HG03521 (cell line): ENCODE results near the gene C11orf68.
A peak's percentile ranks its signal among the peaks of the same experiment; 100 is the strongest.
"Not testable (repeated sequence)": the region's sequence is repeated elsewhere in the genome, so short reads cannot be mapped to it uniquely, and the experiment has no call there.

ENCODE experiments used
- ATAC-seq: cut with Tn5 transposase; IDR thresholded peaks from one replicate; pipeline ENCODE4 v1.9.1; 2021; ENCODE audit warnings: mild to moderate bottlenecking, moderate library complexity; ENCODE audit not compliant: unreplicated experiment

Gene C11orf68

DNA sequence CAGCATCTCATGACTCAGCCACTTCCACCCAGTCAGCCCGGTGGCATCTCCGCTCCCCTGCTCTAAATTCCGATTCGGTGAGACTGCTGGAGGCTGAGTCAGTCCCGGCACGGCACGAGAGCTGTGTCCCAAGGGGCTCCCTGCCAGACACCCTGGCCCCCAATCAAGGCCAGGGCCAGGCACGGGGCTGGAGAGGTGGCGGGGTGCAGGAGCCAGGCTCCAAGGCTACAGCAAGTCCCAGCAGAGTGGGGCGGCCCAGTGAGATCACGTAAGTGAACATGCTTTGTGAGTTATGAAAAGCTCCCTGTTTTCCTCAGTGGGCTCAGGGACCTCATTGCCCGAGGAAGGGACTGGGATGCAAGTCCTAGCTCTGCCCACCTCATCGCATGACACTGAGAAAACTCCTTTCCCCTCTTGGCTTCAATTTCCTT is 3.0 kb downstream of the C11orf68 start:
- ATAC-seq = no peak

DNA sequence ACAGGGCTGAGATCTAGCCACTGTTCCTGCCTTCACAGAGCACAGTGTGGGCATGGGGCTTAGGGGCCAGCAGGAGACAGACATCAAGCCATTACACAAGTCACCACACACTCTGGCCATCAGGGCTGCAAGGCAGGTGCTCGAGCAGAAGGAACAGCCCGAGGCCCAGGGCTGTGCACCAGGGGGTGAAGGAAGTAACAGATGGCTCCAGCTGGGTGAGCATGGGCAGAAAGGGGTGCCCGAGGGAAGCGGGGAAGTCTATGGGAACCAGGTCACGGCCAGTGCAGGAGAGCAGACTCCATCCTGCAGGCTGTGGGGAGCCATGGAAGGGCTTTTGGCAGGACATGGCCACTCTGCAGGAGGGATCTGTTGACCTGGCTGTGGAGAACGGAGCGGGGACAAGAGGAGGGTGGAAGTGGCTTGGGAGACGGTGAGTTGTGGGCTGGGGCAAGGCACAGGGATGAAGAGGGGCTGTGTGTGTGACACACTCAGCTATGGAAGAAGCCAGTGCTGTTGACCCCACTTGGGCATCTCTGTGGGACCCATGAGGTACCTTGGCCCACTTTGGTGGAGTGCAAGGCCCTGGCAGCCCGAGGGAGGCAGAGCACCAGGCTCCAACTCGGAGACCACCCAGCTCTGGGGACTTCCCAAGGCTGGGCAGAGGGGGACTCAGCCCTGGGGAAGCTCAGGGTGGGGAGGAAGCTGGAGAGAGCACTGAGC is 3.6 kb downstream of the C11orf68 start:
- no peak for ATAC-seq

DNA sequence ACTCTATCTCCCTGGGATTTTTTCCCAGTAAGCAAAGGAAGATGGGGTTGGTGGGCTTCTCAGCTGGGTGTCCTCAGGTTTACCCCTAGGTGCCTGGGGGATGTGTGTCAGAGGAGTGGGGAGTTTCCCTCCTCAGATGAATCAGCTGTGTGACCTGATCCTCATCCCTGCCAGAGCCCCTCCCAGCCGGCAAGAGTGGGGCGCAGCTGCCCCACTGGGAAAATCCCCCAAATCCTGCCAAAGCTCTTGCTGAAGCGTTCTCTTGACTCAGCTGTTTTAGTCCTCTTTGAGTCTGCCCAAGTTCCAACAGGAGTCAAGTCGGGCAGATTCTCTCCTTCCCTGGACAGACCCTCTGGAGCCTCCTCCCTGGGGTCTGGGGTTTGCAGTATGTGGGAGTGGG is 6.0 kb downstream of the C11orf68 start:
- ATAC-seq = no peak

DNA sequence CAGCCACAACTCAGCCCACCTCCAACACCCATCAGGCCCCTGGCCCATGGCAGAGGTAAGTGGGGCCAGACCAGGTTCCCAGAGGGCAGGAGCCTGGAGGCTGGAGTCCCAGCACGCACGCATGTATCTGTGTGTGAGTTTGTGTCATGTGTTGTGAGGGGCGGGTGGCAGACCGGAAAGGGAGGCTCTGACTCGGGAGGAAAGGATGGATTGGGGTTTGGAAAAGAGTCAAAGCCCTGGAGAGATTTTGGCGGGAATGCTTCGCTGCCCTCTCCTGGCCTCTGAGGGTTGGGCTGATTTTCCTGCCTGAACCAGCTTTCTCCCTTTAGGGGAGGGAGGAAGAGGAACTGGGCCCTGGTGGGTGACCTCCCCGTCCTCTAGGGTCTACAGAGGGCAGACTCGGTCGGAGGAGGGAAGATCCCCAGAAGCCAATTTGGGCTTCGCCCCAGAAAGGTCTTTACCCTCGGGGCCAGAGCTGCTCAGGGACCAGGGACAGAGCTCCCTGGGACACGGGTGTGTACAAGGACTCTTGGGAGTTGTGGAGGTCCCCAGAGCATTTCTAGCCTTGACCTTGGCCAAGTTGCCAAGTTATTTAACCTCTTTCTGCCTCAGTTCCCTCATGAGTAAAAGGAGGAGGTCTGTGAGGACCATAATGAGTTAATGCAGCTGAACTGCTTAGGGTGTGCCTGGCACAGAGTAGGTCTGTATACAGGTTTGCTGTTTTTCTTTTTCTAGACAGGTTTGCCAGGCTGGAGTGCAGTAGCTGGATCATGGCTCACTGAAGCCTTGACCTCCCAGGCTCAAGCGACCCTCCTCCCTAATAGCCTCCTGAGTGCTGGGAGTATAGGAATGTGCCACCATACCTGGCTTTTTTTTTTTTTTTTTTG is 6.9 kb downstream of the C11orf68 start:
- ATAC-seq = no peak

GRCh38 chr11:65907878-65908277 is 11.0 kb downstream of the C11orf68 start:
- ATAC-seq = no peak

DNA sequence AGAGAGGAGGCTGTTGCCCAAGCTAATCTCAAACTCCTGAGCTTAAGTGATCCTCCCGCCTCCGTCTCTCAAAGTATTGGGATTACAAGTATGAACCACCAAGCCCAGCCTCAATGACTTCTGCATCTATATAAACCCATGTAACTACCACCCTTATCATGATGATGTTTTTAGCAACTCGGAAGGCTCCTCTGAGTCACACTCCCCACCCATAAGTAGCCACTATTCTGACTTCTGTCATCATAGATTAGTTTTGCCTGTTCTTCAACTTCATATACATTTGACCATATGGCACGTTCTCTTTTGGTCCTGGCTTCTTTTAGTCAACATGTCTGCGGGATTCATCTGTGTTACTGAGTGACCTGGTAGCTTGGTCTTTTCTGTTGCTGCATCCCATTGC is 12.3 kb downstream of the C11orf68 start:
- no peak for ATAC-seq

GRCh38 chr11:65903715-65904114 is 15.1 kb downstream of the C11orf68 start:
- no peak for ATAC-seq

- ATAC-seq = no peak
These were observed 15.8 kb downstream of the C11orf68 start for GRCh38 chr11:65903068-65903481.

- no peak for ATAC-seq
These were observed 18.0 kb downstream of the C11orf68 start for GRCh38 chr11:65900899-65901180.

GRCh38 chr11:65900125-65900898 is 18.6 kb downstream of the C11orf68 start, which contains the start of gene FOSL1:
TSS of gene FOSL1 (minus strand) at chr11:65900388. CDS start at chr11:65900339, 49 bp downstream.
- peak; percentile 73 for ATAC-seq

DNA sequence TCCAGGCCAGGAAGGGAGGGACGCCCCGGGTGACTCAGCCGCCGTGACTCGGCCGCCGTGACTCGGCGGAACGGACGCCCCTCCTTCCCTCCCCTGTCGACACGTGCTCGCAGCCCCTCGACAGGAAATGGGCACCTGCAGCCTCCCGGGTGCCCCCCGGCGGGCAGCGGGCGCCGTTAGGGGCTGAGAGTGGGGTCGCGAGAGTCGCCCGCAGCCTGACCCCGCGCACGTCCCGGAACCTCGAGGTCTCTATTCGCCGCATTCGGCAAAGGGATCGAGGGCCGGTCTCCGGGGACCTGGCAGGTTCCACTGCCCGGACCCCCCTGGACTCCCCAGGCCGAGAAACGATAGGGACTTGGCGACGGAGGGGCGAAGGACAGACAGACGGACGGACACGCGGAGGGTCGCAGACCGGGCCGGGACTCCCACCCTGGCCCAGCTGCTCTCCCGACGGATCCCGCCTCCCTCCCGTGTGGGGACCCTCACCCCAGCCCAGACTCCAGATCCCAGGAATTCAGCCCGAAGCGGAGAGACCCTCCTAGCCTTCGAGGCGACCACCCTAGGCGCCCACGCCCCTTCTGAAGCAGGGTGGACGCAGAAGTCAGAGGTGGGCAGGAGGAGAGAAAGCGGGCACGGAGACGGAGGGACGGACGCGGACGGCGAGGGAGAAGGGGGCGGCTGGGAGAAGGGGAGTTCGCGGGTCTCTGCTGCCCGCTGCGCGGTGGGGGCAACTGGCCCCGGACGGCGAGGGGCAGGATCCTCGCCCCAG is 19.3 kb downstream of the C11orf68 start:
- no peak for ATAC-seq

GRCh38 chr11:65898656-65899355 is 20.1 kb downstream of the C11orf68 start:
- no peak for ATAC-seq

DNA sequence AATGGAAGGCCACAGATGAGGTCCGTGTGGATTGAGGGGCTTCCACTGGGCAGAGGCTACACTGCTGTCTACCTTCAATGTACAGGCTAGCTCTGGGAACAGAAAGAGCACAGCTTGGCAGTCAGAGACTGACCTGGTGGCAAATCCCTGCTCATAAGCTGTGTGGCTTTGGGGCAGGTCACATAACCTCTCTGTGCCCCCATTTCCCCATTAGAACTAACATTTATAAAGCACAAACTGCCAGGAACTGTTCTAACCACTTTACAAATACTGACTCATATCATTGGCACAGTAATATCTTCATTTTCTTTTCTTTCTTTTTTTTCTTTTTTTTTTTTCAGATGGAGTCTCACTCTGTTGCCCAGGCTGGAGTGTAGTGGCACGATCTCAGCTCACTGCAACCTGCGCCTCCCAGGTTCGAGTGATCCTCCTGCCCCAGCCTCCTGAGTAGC is 21.8 kb downstream of the C11orf68 start:
- ATAC-seq = no peak

GRCh38 chr11:65896034-65896999 is 22.5 kb downstream of the C11orf68 start:
- ATAC-seq = no peak

DNA sequence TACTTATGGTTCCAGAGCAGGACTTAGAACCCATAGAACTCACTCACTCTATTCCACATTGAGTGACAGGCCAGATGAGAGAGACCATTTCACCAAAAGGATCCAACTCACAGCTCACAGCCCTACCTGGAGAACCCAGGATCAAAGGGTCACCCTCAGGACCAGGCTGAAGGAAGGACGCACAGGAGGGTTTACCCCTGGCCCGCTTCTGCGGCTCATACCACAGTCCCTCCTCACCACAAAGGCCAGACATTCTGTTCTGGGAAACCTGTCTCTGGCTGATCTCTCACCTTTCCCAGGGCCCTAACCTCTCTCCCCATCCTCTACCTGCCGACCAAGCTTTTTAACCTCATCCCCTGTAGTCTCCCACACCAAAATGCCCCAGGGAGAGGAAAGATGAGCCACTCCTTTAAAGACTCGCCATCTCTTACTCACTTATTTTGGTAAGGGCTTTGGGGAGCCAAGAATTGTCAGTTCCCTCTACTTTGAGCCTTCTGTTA is 23.3 kb downstream of the C11orf68 start:
- no peak for ATAC-seq

DNA sequence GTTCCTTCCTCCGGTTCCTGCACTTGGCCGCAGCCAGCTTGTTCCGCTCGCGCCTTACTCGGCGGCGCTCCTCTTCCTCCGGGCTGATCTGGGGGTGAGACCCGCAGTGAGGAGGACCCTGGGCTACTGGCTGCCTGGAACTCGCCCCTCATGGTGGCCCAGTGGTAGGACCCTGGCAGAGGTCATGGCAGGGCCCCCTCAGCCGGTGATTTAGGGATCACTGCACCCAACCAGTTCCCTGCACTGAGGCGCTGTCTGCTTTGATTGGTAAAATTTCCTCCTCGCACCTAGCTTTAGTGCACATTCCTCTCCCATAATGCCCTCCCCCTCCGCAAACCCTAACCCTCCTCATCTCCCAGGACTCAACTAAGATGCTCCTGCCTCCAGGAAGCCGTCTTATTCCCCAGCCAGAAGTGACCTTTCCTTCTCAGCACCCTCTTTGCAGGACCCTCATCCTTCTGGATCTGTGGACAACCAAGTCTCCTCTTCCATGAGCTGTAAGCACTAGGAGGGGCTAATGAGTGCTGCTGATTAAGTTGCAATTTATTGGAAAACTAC is 24.7 kb downstream of the C11orf68 start:
- no peak for ATAC-seq

DNA sequence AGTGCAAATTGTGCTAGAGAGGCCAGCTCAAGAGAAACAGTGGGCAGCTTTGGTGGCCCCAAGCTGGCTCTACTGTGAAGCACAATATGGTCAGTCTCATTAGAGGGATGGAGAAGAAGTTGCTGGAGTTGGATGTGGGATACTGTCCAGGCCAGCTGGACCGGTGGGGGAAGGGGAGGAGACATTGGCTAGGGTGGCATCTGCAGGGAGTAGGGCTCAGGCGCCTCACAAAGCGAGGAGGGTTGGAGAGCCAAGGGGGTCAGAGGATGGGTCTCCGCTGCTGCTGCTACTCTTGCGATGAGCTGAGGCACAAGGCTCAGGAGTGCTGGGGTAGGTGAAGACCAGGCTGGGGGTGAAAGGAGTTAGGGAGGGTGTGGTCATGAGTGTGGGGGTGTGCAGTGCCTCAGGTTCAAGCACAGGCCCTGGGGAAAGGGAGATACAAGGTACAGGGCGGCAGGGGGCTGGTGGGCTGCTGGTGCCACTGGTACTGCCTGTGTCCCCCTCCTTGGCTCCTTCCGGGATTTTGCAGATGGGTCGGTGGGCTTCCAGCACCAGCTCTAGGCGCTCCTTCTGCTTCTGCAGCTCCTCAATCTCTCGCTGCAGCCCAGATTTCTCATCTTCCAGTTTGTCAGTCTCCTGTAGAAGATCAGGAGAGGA is 26.1 kb downstream of the C11orf68 start:
- no peak for ATAC-seq

GRCh38 chr11:65892137-65892540 is 26.7 kb downstream of the C11orf68 start:
- ATAC-seq = not testable (repeated sequence)
